GM19240 (cell line): ENCODE results near the gene PUSL1.

Experiments
- DNase-seq: peaks from one replicate; pipeline ENCODE4 v3.0.0; 2011; ENCODE audit warnings: low spot score; ENCODE audit not compliant: insufficient read length

The PUSL1 gene

DNA sequence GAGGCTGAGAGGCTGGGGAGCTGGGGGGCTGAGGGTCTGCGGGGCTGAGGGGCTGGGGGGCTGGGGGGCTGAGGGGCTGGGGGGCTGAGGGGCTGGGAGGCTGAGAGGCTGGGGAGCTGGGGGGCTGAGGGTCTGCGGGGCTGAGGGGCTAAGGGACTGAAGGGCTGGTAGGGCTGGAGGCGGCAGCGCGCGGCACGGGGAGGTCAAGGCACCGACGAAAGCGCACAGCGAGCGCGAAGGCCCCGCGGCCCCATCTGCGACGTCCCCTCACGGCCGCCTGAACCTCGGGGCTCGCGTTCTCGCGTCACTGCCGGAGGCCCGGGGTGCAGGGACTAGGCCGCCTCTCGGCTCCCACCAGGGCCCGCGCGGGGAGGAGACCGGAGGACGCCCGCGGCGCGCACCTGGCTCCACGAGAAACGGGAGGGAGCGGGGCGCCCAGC, 15.7 kb downstream of the PUSL1 start:
- DNase-seq = no peak

DNA sequence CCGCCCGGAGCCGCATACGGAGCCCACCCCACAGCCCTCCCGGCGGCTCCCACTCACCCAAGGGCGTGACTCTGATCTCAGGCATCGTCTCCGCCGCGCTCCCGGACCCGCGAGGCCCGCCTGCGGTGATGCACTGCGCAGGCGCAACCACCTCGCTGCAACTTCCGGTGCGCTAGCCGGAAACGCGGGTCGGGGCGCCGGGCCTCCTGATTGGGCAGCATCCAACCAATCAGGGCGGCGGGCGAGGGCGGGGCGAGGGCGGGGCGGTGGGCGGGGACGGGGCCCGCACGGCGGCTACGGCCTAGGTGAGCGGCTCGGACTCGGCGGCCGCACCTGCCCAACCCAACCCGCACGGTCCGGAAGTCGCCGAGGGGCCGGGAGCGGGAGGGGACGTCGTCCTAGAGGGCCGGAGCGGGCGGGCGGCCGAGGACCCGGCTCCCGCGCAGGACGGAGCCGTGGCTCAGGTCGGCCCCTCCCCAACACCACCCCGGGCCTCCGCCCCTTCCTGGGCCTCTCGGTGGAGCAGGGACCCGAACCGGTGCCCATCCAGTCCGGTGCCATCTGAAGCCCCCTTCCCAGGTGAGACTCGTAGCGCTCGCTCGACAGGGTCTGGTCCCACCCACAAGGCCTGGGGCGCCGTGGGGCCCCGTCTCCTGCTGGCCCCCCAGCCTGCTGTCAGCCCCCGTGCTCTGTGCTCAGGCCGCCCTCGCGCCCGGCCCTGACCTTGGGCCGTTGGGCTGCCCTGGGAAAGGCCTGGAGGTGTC, 16.3 kb downstream of the PUSL1 start, which contains the start of the genes CPTP and INTS11:
Gene CPTP (plus strand): TSS at position 279 of the 764 bp plus-strand sequence. CDS start 2,109 bp downstream, outside the sequence.
Gene INTS11 (minus strand): TSS at position 137 of the 764 bp plus-strand sequence. CDS start 52 bp downstream, at position 85.
- peak; percentile 98 for DNase-seq

DNA sequence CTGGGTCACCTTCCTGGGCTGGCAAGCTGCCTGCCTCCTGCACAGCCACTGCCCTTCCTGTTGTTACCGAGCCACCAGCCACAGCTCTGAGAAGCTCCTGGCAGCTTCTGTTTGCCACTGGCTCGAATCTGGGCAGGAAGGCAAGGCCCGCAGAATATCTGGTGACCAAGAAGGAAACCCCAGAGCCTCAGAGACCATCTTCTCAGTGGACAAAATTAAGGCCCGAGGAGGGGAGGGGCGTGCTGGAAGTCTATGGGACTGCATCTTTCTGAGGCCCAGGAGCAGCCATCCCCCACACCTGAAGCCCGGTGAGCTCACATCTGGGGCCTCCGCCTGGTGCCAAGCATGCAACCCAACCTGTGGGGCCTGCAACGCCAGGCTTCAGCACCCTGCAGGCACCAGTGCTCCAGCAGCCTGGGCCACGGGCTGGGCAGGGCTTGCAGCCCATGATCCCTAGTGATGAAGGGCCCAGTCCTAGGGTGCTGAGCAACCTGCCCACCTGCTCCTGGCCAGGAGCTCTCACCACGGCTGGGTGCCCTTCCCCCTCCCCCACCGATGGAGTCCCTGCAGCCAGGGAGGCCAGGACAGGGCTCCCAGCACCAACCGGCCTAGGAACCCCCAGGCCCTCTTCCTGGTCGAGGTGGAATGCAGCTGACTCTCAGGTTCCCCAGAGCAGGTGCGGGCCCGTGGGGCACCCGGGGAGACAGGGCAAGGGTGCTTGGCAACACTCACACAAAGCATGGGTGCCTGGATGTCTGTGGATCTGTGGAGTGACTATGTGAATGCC, 17.1 kb downstream of the PUSL1 start:
- no peak for DNase-seq

DNA sequence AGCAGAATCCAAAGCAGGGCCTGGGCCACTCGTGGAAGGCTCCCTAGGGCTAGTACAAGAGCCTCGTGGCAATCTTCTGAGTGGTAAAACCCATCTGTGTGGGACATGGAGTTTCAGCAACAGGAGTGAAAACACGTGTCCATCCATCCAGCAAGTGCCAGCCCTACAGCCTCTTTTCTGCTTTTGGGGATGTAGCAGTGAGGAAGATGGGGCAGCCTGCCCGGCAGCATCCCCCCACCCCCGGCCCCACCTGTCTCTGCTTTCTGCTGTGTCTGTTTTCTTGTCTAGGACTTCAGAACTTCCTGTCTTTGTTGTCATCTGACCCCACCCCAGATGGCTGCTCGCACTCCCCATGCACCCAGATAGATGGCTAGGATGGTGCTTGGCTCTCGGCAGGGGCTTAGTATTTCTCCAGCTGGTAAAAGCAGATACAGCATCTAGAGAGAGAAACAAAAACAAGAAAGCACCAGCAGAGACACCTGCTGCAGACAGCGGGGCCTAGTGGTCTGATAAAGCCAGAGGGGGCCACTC, 17.7 kb downstream of the PUSL1 start:
- DNase-seq = no peak

DNA sequence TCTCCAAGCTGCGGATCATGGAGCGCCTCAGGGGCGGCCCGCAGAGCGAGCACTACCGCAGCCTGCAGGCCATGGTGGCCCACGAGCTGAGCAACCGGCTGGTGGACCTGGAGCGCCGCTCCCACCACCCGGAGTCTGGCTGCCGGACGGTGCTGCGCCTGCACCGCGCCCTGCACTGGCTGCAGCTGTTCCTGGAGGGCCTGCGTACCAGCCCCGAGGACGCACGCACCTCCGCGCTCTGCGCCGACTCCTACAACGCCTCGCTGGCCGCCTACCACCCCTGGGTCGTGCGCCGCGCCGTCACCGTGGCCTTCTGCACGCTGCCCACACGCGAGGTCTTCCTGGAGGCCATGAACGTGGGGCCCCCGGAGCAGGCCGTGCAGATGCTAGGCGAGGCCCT, 18.9 kb downstream of the PUSL1 start:
- DNase-seq = no peak

DNA sequence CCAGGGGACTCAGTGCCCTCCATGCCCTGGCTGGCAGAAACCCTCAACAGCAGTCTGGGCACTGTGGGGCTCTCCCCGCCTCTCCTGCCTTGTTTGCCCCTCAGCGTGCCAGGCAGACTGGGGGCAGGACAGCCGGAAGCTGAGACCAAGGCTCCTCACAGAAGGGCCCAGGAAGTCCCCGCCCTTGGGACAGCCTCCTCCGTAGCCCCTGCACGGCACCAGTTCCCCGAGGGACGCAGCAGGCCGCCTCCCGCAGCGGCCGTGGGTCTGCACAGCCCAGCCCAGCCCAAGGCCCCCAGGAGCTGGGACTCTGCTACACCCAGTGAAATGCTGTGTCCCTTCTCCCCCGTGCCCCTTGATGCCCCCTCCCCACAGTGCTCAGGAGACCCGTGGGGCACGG, 19.9 kb downstream of the PUSL1 start:
- no peak for DNase-seq

DNA sequence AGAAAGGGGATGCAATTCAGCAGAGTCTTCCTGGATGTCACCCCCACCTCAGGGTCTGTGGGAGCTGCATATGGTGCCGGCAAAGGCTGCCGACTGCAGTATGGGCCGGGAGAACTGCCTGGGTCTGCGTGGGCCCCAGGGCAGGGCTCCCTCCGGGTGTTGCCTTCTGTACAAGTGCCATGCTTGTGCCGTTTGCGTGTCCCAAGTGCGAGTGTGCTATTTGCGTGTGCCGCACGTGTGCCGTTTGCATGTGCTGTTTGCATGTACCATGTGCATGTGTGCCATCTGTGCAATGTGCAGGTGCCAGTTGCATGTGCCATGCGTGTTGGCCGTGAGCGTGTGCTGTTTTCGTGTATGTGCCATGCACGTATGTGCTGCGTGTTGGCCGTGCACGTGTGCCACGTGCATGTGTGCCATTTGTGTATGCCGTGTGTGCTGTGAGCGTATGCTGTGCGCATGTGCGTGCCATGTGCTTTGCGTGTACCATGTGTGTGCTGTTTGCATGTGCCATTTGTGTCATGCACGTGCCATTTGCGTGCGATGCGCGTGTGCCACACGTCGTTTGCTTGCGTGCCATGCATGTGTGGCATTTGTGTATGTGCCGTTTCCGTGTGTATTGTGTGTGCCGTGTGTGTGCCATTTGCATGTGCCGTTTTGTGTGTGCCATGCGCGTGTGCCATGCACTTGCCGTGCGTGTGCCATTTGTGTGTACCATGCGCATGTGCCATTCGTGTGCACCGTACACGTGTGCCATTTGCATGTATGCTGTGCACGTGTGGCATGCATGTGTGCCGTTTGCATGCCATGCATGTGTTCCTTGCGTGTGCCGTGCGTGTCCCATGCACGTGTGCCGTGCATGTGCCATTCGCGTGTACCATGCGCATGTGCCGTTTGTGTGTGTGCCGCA, 21.2 kb downstream of the PUSL1 start:
- DNase-seq = no peak

DNA sequence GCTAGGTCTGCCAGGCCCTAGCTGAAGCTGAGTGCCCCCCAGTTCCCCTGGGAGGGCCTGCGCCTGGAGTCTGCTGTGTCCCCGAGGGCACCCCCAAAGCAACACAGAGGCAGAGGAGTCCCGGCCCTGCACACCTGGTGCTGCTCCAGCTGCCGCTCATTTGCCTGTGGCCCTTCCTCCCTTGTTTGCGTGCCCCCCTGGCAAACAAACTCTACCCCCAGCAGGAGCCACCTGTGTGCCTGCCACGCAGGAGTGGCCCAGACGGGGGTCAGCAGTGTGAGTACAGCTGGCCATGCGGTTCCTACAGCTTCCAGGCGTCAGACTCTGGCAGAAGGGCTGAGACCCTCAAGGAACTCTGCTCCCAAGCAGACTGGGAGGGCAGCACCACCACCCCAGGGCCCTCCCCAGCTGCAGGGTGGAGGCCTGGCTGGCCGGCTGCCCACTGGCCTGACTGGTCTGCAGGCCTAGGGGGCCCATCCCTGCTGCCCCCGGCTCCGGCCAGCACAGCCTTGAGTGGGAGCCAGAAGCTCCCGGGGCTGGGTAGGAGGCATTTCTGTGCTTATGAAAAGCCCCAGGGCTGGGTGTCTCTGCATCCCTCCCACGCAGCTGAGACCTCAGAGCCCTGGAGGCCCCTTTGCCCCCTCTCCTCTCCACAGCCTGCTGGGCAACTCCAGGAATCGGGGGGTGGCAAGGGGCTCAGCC, 22.1 kb downstream of the PUSL1 start:
- no peak for DNase-seq

DNA sequence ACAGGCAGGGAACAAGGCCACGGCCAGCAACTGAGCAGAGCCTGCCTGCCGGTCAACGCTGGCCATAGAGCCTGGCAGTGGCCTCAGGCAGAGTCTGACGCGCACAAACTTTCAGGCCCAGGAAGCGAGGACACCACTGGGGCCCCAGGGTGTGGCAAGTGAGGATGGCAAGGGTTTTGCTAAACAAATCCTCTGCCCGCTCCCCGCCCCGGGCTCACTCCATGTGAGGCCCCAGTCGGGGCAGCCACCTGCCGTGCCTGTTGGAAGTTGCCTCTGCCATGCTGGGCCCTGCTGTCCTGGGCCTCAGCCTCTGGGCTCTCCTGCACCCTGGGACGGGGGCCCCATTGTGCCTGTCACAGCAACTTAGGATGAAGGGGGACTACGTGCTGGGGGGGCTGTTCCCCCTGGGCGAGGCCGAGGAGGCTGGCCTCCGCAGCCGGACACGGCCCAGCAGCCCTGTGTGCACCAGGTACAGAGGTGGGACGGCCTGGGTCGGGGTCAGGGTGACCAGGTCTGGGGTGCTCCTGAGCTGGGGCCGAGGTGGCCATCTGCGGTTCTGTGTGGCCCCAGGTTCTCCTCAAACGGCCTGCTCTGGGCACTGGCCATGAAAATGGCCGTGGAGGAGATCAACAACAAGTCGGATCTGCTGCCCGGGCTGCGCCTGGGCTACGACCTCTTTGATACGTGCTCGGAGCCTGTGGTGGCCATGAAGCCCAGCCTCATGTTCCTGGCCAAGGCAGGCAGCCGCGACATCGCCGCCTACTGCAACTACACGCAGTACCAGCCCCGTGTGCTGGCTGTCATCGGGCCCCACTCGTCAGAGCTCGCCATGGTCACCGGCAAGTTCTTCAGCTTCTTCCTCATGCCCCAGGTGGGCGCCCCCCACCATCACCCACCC, 22.9 kb downstream of the PUSL1 start, which contains the start of gene TAS1R3:
Gene TAS1R3 (plus strand): TSS at position 213 of the 898 bp plus-strand sequence. CDS start 66 bp downstream, at position 279.
- DNase-seq = no peak

DNA sequence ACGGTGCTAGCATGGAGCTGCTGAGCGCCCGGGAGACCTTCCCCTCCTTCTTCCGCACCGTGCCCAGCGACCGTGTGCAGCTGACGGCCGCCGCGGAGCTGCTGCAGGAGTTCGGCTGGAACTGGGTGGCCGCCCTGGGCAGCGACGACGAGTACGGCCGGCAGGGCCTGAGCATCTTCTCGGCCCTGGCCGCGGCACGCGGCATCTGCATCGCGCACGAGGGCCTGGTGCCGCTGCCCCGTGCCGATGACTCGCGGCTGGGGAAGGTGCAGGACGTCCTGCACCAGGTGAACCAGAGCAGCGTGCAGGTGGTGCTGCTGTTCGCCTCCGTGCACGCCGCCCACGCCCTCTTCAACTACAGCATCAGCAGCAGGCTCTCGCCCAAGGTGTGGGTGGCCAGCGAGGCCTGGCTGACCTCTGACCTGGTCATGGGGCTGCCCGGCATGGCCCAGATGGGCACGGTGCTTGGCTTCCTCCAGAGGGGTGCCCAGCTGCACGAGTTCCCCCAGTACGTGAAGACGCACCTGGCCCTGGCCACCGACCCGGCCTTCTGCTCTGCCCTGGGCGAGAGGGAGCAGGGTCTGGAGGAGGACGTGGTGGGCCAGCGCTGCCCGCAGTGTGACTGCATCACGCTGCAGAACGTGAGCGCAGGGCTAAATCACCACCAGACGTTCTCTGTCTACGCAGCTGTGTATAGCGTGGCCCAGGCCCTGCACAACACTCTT, 23.8 kb downstream of the PUSL1 start:
- DNase-seq = no peak

DNA sequence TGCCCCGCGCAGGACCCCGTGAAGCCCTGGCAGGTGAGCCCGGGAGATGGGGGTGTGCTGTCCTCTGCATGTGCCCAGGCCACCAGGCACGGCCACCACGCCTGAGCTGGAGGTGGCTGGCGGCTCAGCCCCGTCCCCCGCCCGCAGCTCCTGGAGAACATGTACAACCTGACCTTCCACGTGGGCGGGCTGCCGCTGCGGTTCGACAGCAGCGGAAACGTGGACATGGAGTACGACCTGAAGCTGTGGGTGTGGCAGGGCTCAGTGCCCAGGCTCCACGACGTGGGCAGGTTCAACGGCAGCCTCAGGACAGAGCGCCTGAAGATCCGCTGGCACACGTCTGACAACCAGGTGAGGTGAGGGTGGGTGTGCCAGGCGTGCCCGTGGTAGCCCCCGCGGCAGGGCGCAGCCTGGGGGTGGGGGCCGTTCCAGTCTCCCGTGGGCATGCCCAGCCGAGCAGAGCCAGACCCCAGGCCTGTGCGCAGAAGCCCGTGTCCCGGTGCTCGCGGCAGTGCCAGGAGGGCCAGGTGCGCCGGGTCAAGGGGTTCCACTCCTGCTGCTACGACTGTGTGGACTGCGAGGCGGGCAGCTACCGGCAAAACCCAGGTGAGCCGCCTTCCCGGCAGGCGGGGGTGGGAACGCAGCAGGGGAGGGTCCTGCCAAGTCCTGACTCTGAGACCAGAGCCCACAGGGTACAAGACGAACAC, 24.5 kb downstream of the PUSL1 start:
- DNase-seq = no peak

DNA sequence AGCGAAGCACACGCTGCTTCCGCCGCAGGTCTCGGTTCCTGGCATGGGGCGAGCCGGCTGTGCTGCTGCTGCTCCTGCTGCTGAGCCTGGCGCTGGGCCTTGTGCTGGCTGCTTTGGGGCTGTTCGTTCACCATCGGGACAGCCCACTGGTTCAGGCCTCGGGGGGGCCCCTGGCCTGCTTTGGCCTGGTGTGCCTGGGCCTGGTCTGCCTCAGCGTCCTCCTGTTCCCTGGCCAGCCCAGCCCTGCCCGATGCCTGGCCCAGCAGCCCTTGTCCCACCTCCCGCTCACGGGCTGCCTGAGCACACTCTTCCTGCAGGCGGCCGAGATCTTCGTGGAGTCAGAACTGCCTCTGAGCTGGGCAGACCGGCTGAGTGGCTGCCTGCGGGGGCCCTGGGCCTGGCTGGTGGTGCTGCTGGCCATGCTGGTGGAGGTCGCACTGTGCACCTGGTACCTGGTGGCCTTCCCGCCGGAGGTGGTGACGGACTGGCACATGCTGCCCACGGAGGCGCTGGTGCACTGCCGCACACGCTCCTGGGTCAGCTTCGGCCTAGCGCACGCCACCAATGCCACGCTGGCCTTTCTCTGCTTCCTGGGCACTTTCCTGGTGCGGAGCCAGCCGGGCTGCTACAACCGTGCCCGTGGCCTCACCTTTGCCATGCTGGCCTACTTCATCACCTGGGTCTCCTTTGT, 25.3 kb downstream of the PUSL1 start:
- no peak for DNase-seq

DNA sequence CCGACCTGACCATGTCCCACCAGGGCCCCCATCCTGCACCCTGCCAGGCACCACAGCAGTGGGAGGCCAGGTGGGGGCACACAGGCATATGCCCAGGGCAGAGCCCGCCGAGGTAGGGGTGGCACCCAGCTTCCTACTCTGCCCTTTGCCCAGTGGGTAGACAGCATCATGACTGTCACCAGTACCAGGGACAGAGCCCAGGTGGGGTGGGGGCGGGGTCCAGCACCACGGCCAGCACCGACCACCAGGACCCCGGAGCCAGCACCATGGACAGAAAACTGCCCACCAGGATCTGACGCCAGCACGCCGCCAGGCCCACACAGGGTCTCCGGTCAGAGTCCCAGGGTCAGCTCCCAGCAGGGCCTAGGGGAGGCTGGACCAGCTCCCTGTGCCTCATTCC, 26.4 kb downstream of the PUSL1 start:
- no peak for DNase-seq

DNA sequence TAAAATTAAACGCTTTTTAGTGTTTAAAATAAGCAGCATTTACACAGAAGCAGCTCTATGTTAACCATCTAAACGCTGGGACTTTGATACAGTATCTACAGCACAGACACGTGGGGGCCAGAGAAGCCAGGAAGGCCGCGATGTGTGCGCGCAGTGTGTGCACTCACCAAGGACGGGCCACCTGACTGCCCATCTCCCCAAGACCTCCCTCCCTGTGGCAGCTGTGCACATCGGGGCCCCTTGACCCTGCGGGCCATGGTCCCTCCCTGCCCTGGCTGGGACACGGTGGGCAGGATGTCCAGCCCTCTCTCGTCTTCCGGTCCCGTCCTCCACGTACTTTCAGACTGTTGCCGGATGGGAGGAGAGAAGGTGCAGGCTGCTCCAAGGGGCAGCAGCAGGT, 26.9 kb downstream of the PUSL1 start:
- no peak for DNase-seq

DNA sequence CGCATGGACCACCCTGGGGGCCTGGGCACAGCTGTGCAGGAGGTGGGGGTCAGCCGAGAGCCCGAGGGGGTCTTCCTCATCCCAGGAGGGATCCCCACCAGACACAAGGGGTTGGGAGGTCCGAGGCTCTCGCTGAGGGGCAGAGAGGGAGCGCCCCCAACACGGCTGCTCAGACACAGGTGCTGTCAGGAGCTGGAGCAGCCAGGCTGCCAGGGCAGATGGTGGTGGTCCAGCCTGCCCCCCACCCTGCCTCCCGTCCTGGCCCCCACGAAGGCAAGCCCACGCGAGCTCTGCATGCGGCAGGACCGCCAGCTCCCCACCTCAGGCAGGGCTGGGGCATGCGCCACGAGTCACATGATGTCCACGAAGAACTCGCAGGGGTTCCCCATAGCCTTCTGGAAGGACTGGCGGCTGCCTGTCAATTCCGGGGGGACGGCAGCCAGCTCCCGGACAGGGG, 27.4 kb downstream of the PUSL1 start:
- DNase-seq = no peak

DNA sequence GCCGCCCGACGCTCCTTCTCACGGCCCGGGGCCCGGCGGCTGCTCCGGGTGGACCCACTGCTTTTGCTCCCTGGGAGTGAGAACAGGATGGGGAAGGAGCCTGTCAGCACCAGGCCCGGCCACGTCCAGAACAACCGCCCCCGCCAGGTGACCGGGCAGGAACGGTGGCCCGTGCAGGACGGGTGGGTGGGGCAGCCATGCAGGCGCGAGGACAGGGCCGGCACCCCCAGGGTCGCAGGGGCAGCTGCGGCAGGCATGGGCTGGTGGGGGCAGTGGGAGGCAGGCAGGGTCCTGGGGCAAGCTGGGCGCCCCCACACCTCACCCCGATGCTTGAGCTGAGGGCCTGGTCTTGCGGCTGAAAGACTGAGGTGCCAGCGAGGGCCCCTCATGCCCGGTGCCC, 28.0 kb downstream of the PUSL1 start:
- no peak for DNase-seq
